GM10847 (cell line): ENCODE data around the gene ASB13.

Experiments used
- POLR2A ChIP-seq: IDR thresholded peaks from 2 replicates; pipeline ENCODE4 v1.6.1; 2011; ENCODE audit not compliant: insufficient read length; ENCODE audit errors: extremely low read depth

ASB13 gene

DNA sequence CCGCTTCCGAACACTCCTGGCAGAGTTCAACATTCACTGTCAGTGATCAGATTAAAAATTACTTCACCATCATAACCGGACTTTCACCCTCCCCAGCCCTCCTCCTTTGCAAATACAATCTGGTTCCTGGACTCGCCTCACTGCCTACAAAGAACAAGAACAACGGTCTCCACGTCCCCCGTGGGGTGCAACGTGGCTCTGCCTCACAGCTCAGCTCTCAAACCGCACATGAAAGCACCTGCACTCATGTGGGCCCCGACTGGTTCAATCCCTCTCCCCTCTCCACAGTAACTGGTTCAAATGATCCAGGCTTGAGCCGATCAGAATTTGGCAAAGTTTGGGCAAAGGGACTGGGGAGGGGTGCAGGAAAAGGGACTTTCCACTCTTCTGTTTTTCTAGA, 21.0 kb downstream of the ASB13 start:
- no peak for TF ChIP-seq POLR2A

DNA sequence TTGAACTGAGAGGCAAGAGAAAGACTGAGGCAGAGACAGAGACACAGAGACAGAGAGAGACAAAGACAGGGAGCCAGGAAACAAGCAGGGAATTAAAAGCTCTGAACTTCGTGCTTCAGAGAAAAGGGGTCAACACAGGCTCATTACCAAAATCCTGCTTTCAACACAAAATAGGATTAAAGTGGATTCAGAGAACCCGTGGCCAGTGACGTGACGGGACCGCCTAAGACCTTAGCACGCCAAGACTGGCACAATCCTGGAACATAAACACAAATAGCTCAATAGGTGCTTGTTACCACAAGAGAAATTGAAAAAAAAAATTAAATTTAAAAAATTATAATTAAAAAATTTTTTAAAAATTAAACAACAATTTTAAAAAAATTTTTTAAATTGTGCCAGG, 21.5 kb downstream of the ASB13 start:
- no peak for TF ChIP-seq POLR2A

DNA sequence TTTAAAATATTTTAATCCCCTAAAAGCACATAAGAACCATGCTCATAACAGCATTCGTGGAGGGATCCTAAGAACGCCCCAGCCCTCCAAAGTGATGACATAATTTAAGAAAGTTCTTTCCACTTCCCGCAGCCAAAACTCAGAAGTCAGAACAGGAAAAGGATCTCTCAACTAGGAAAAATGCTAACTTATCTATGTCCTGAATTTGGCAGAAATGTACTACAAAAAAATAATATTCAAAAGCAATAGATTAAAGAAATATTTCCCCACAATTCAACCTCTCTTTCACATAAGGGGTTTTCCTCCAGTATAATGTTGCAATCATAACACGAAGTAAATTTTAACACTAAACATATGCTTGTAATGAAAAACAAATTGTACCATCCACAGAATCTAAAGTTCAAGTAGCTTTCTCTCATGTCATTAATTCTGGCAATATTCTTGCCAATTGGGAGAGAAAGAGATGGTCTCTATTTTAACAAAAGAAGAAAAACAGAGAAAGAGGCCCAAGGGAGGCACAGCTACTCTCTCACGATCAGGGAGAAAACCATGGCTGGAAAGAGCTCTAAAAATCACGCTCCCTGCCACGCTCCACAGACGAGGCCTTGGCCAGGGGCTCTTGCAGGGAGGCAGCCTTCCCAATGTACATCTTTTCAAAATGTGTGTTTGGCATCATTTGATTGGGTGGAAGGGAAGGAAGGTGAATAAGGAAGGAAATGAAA, 22.9 kb downstream of the ASB13 start:
- TF ChIP-seq POLR2A = no peak

DNA sequence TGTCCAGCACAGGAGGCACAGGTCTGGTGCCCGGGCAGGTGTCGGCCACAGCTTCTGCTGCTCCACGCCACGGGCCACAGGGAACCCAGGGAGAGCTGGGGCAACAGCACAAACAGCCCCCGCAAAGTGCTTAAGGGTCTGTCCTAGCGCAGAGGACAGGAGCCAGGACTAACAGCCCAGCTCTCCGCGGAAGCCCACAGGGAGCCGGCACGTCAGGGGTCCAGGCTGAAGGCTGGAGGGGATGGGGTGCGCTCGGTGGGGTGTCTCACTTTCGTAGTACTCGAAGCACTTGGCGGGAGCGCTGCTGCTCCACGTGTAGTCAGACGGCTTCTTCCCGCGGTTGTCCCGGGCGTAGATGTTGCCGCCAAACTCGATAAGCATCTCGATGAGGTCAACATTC, 24.9 kb downstream of the ASB13 start:
- TF ChIP-seq POLR2A = no peak

DNA sequence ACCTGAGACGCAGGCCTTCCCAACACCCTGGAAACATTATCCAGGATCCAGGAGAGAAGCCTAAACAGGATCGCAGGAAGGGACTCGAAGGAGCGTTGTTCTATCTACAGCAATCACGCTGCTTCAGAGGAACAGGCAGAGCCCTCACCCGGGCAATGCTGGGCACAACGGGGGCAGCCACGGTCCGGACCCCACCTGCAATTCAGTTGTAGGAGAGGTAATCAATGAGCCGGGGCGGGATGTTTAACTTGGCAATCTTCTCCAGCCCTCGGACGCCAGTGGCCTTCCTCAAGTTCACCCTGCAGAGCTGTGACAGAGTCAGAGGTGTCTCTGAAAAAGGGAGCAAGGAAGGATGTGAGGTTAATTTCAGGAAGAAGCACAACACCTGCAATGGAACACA, 25.9 kb downstream of the ASB13 start:
- TF ChIP-seq POLR2A = no peak

DNA sequence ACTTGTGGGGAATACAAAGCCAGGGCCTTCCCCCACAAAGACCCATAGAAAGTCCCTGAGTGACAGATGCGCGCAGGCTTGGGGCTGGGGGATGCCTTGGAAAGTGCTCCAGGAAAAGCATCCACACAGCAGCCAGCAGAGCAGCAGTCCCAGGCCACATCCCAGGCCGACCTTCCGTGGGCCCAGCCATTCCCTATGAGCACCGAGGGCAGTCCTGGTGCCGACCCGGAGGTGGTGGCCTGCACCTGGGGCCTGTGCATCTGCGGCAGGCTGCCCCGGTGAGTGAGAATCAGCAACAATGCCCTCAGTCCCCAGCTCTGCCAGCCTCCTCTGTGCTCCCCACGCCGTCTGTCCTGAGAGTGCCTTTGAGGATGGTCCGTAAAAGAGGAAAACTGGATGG, 26.4 kb downstream of the ASB13 start:
- no peak for TF ChIP-seq POLR2A

DNA sequence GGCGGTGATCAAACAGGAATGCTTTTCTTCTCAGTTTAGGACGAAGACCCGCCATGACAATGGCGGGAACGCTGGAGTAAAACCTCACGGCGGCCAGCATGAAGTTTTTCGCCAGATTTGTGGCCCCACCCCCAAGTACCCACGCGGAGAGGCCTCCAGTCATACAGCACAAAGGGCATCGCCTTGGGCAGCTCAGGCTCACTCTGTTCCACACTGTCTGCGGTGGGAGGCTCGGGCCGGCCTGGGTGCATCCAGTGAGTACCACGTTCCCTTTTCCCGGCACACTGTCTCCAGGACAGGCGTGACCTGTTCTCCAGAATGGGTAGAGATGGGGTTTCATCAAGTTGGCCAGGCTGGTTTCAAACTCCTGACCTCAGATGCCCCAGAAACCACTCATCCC, 27.3 kb downstream of the ASB13 start:
- no peak for TF ChIP-seq POLR2A

DNA sequence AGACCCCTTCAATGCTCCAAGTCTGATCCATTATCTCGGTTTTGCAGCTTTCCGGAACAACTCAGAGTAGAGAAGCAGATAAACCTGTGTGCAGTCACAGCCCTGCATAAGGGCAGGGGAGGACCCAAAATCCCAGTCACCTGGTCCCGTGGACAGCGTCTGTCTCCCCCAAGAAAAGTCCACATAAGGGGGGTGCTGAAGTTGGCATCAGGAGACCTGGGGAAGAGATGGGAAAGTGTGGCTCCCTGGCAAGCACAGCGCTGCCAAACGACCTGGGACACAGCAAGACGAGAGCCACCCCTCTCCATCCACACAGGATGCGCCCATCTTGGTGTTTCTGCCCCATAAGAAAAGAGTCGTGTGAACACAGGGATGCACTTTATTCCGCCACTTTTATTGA, 27.9 kb downstream of the ASB13 start:
- TF ChIP-seq POLR2A = no peak

DNA sequence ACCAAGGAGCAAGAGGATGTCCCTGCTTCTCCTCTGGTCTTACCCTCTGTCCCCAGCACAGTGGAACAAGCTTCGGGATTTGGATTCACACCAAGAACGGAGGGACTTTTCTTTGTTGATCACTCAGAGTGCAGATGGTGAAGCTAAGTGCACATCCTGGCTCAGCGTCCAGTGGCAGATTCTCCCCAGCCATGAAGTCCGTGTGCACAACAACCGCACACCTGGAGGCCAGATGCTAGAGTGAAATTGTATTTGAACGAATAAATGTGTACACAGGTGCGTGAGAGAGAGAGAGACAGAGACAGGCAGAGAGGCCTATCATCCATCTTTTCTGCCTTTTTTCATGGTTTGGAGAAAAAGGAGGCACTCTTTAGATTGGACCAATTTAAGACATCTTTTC, 31.5 kb downstream of the ASB13 start:
- no peak for TF ChIP-seq POLR2A

DNA sequence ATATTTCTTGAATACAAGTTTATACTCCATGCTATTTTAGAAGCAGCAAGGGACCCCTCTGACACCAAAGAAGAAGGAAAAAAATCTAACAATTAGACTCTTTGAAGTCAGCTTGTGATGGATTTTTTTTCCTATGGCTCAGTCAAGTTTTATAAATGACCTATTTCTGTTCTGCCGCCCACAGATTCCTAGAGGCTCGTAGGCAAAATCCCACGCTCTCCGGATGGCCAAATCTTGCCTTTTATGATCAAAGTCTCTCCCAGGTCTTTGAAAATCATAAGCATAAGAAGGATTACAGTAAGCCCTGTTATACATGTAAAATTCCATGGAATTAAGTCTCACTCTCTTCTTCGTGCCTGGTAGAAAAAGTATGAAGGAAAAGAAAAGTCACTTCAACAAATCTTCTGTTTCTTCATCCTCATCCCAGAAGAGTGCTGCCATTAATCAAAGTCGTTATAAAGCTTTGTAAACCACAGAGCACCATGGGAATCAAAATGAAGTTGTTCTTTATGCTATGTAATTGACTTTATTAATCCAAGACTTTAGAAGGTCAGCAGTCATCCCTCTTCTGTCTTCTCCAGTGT, 33.1 kb downstream of the ASB13 start:
- TF ChIP-seq POLR2A = no peak

DNA sequence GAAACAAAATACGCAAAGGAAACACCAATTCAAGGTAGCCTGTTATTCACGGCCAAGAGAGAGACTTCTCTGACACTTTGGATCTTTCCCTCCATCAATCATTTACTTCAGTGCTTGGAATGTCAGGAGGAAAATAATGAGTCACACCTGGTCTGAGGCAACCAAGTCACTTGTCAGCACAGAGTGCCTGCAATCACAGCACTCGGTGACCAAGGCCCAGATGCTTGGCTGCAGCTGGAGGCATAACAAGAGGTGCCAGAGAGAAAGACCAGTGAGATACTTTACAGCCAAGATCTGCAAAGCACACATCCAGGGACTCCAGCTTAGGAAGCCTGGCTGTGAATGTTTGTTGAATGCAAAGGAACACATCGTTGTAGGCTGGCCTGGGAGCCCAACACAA, 33.9 kb downstream of the ASB13 start:
- TF ChIP-seq POLR2A = no peak

DNA sequence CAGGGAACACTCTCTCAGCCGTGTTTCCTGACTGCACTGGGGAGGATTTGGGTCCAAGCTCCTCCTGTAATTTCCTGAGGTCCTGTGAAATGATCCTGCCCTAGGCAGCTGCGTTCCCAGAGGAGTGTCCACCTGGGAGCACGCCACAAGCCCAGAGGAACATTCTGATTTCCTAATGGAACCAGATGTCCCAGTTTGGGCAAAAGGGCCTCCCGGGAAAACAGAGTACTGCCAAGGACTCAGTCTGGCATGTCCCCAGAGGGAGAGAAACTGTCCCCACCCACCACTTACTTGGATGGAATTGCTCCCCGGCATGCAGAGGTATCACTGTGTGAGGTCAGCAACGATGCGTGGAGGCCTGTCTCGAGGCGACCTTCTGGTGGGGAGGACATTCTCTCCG, 34.5 kb downstream of the ASB13 start:
- no peak for TF ChIP-seq POLR2A

DNA sequence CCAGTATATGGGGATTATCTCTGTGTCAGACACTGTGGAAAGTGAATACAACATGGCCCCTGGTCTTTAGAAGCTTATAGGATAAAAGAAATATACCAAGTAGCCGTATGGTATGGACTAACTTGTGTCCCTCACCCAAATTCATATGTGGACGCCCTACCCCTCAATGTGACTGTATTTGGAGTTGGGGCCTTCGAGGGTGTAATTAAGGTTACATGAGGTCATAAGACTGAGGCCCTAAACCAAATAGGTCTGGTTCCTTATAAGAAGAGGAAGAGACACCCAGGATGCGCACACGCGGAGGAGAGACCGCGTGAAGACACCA, 36.3 kb downstream of the ASB13 start:
- TF ChIP-seq POLR2A = no peak

DNA sequence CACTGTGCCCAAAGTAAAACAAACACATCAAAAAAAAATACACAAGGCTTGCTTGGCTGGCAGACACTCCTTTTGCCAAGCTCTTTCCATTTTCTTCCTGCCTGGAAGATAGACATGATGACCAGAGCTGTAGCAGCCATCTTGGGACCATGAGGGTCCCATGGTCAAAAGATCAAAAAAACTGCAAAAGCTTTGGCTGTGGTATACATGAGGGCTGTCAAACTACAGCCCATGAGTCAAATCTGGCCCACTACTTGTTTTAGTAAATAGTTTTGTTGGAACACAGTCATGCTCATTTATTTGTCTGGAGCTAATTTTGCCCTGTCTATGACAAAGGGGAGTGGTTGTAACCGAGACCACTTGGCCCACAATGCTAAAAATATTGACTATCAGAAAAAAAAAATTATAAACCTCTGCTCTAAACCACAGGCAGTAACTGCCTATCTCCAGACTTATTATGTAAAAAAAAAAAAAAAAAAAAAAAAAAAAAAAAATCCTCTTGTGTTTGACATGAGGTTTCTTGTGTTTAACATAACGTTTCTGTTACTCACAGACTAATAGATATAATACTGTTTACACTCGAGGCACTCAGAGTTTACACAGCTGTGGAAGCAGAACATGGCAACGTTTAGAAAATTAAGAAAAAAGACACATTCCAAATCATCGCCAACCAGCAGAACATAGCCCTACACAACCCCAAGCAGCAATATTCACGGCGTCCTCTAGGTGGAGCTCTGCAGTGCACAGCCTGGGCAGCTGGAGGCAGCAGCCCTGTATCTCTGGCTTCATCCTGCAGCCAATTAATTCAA, 36.9 kb downstream of the ASB13 start:
- TF ChIP-seq POLR2A = no peak

DNA sequence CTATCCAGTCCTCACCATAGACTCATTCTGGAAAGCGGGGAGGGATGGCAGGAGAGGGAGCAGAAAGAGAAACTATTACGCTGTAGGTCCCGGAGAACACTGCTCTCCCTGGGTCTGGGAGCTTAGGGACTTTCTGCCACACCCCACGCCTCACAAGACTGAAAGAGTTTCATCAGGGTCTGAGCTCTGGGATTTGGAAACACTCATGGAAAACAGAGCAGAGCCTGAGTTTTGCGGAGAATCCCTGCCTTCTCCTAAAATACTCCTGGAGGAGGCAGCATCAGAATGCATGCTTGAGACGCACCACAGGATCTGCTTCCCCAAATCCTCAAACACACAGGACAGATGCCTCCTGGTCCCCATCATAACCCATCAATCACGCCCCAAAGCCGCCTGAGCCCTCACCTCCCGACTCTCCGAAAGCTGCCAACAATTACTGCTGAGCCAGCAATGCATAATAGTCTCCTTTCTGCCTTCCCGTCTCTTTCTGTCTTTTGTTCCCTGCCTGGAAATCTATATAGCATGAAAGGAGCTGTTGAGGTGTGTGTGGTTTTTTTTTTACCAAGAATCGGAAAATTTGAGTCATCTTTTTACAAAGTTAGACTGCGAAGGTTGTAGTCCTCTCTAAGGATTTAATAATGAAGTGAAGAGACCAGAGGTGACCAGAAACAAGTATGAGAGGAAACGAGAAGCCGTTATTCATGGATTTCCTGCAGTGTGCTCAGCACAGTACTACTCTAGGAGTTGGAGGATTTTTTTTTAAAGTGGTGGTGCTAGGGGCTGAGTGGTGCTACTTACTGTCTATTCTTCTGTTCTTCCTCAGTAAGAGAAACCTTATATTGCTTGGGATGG, 37.7 kb downstream of the ASB13 start:
- TF ChIP-seq POLR2A = no peak
